ENCODE measurements around the gene PWWP2A.

PWWP2A gene

GRCh38 chr5:160082614-160083500 lies 36.4 kb downstream of the PWWP2A start:
- TF ChIP-seq MAX (IDR thresholded peaks at IDR 0.05) = no peak
- peak; percentile 67 for TF ChIP-seq TEAD4 (IDR thresholded peaks at IDR 0.05)

GRCh38 chr5:160081495-160081894 lies 37.8 kb downstream of the PWWP2A start:
- no peak for TF ChIP-seq REST (IDR thresholded peaks at IDR 0.05; ENCODE audit: low read depth)
- TF ChIP-seq TEAD4 (IDR thresholded peaks at IDR 0.05) = no peak
- no peak for TF ChIP-seq MAX (IDR thresholded peaks at IDR 0.05)
- no peak for TF ChIP-seq EGR1 (IDR thresholded peaks at IDR 0.05)
- TF ChIP-seq CREB1 (IDR thresholded peaks at IDR 0.05; ENCODE audit: low read depth) = no peak
- TF ChIP-seq TAF1 (IDR thresholded peaks at IDR 0.05; ENCODE audit: low read depth) = no peak
- no peak for TF ChIP-seq RAD21 (IDR thresholded peaks at IDR 0.05; ENCODE audit: low read depth)
- TF ChIP-seq USF1 (IDR thresholded peaks at IDR 0.05) = no peak
- no peak for TF ChIP-seq CEBPB (IDR thresholded peaks at IDR 0.05)
- TF ChIP-seq ZBTB7A (IDR thresholded peaks at IDR 0.05; ENCODE audit: low read depth) = no peak
- no peak for TF ChIP-seq EP300 (IDR thresholded peaks at IDR 0.05; ENCODE audit: borderline replicate concordance)
- no peak for TF ChIP-seq NFIC (IDR thresholded peaks at IDR 0.05)
- no peak for TF ChIP-seq TCF12 (IDR thresholded peaks at IDR 0.05; ENCODE audit: low read depth)
- TF ChIP-seq YY1 (IDR thresholded peaks at IDR 0.05; ENCODE audit: low read depth) = no peak
- TF ChIP-seq FOXM1 (IDR thresholded peaks at IDR 0.05; ENCODE audit: borderline replicate concordance, low read depth) = no peak

- no peak for TF ChIP-seq ZBTB7A (IDR thresholded peaks at IDR 0.05; ENCODE audit: low read depth)
- no peak for TF ChIP-seq TCF12 (IDR thresholded peaks at IDR 0.05; ENCODE audit: low read depth)
- no peak for TF ChIP-seq CEBPB (IDR thresholded peaks at IDR 0.05)
- TF ChIP-seq CREB1 (IDR thresholded peaks at IDR 0.05; ENCODE audit: low read depth) = no peak
- TF ChIP-seq USF1 (IDR thresholded peaks at IDR 0.05) = no peak
- no peak for TF ChIP-seq FOXM1 (IDR thresholded peaks at IDR 0.05; ENCODE audit: borderline replicate concordance, low read depth)
- TF ChIP-seq EGR1 (IDR thresholded peaks at IDR 0.05) = no peak
- TF ChIP-seq REST (IDR thresholded peaks at IDR 0.05; ENCODE audit: low read depth) = no peak
- TF ChIP-seq MAX (IDR thresholded peaks at IDR 0.05) = no peak
- TF ChIP-seq YY1 (IDR thresholded peaks at IDR 0.05; ENCODE audit: low read depth) = no peak
Measured at GRCh38 chr5:160079753-160080152, 39.5 kb downstream of the PWWP2A start.

GRCh38 chr5:160076997-160077396 lies 42.3 kb downstream of the PWWP2A start:
- no peak for TF ChIP-seq TCF12 (IDR thresholded peaks at IDR 0.05; ENCODE audit: low read depth)

- TF ChIP-seq EGR1 (IDR thresholded peaks at IDR 0.05) (no peak), TCF12 (IDR thresholded peaks at IDR 0.05; ENCODE audit: low read depth) (no peak), MAX (IDR thresholded peaks at IDR 0.05) (no peak), TEAD4 (IDR thresholded peaks at IDR 0.05) (no peak), NFIC (IDR thresholded peaks at IDR 0.05) (no peak), USF1 (IDR thresholded peaks at IDR 0.05) (no peak), FOXM1 (IDR thresholded peaks at IDR 0.05; ENCODE audit: borderline replicate concordance, low read depth) (no peak), TAF1 (IDR thresholded peaks at IDR 0.05; ENCODE audit: low read depth) (no peak), RAD21 (IDR thresholded peaks at IDR 0.05; ENCODE audit: low read depth) (no peak), EP300 (IDR thresholded peaks at IDR 0.05; ENCODE audit: borderline replicate concordance) (no peak)
Measured at GRCh38 chr5:160075073-160075472, 44.2 kb downstream of the PWWP2A start.

Data from Ishikawa (cell line).